ENCODE data around the gene FBLIM1. TPM values are rescaled to one million over a fixed set of nuclear protein-coding genes. Genes with fewer than 3 reads are reported as not detected.

The FBLIM1 gene
- total RNA-seq, 4 donors from 2014 or later = 140 to 411 (median 311) TPM

DNA sequence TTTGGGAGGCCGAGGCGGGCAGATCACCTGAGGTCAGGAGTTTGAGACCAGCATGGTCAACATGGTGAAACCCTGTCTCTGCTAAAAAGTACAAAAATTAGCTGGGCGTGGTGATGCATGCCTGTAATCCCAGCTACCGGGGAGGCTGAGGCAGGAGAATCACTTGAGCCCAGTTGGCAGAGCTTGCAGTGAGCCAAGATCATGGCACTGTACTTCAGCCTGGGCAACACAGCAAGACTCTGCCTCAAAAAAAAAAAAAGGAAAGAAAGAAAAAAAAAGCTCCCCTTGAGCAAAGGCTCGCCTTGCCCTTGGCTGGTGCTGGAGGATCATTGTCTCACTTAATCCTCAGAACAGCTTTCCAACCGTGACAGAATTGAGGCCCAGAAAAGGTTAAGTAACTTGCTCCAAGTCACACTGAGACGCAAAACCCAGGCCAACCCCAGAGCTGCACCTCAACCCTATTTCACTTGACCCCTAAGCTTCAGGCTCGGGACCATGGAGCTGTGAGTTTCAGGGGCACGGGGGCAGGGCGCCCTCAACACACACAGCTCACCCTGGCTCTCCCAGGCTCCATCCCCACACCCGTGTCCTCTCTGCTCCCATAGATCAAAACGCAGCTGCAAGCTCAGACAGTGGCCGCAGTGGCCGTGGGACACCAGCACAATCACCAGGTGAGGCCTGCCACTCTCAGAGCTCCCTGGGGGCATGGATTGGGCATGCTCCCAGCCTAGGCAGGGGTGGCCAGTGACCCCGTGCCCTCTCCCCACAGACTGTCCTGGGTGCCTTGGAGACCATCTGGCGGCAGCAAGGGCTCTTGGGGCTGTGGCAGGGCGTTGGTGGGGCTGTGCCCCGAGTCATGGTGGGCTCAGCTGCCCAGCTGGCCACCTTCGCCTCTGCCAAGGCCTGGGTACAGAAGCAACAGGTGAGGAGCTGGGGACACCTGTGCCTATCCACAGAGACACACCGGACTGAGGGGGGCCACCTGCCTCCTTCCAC lies 21.0 kb upstream of the FBLIM1 start:
- peaks cover 16 to 58% (median 53%) of the 10 kb centered on the region in 4 donors for H3K4me1 ChIP-seq
- H3K27me3 ChIP-seq = no peaks in the 10 kb centered on the region
- H3K9me3 ChIP-seq = no peaks in the 10 kb centered on the region
- WGBS, 2 donors (ENCODE audit: low coverage in 1 of 2) = 53 to 78% methylated on average over 8 to 20 of the region's 20 CpGs
- DNase-seq = no peak
- in situ Hi-C loops (cut with MboI; ENCODE audit: low pct_ligation_motif_present in 1 of 4, low pct_unique_long_range_greater_than_20kb in 1 of 4, low sequenced_read_pairs in 3 of 4) (no loop called here), intact Hi-C loops (cut with DNase I; ENCODE audit: low total_unique reads) (no loop called here)
- H3K36me3 ChIP-seq = peaks cover 0 to 8% (median 3%) of the 10 kb centered on the region in 4 donors
- H3K4me3 ChIP-seq = peak overlapping the region in 1 of 4 donors; percentile 8
- peak overlapping the region; percentile 86 to 96 (median 92) for H3K27ac ChIP-seq
- TF ChIP-seq, protein P1, sequence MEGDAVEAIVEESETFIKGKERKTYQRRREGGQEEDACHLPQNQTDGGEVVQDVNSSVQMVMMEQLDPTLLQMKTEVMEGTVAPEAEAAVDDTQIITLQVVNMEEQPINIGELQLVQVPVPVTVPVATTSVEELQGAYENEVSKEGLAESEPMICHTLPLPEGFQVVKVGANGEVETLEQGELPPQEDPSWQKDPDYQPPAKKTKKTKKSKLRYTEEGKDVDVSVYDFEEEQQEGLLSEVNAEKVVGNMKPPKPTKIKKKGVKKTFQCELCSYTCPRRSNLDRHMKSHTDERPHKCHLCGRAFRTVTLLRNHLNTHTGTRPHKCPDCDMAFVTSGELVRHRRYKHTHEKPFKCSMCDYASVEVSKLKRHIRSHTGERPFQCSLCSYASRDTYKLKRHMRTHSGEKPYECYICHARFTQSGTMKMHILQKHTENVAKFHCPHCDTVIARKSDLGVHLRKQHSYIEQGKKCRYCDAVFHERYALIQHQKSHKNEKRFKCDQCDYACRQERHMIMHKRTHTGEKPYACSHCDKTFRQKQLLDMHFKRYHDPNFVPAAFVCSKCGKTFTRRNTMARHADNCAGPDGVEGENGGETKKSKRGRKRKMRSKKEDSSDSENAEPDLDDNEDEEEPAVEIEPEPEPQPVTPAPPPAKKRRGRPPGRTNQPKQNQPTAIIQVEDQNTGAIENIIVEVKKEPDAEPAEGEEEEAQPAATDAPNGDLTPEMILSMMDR (IDR thresholded peaks at IDR 0.05) = no peak
- TF ChIP-seq POLR2A (IDR thresholded peaks at IDR 0.05) (no peak), POLR2AphosphoS5 (IDR thresholded peaks at IDR 0.05) (no peak), EP300 (IDR thresholded peaks at IDR 0.05; ENCODE audit: low read depth) (no peak)

DNA sequence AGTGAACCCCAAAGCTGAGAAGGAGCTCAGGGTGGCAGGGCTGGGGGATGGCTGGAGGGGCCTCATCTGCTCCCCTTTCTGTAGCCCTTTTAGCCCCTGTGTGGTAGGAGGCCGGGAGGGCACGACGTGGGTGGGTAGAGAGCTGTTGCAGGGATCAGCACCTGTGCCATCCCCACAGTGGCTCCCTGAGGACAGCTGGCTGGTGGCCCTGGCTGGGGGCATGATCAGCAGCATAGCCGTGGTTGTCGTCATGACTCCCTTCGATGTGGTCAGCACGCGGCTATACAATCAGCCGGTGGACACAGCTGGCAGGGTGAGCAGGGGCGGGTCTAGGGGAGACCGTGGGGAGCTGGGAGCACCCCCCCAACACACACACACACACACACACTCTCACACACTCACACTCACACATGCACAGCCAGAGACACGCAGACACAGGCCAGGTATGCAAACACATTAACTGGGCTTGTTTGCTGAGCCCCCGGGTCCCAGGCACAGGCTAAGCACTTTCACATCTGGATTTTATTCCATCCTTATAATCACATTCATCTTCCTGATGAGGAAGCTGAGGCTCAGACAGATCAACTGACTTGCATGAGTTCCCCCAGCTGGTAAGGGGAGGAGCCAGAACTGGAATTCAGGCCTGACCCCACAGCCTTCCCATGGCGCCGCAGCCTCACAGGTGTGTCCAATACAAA lies 20.0 kb upstream of the FBLIM1 start:
- TF ChIP-seq POLR2A (IDR thresholded peaks at IDR 0.05) (no peak), POLR2AphosphoS5 (IDR thresholded peaks at IDR 0.05) (no peak)

DNA sequence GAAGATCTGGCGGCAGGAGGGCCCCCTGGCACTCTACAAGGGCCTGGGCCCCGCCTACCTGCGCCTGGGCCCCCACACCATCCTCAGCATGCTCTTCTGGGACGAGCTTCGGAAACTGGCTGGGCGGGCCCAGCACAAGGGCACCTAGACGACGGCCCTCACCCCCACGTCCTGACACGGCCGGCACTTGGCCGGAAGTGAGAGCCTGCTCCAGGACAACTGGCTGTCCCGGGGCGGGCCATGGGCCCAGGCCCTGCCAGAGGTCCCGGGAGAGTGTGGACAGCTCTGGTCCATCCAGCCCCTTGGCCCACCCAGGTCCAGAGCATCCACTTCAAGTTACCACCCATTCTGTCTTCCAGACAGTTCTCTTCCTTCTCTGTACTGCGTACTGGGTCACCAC lies 19.3 kb upstream of the FBLIM1 start:
- TF ChIP-seq EP300 (IDR thresholded peaks at IDR 0.05; ENCODE audit: low read depth) (no peak), POLR2A (IDR thresholded peaks at IDR 0.05) (no peak), POLR2AphosphoS5 (IDR thresholded peaks at IDR 0.05) (no peak)
- TF ChIP-seq, protein P1 (IDR thresholded peaks at IDR 0.05) = no peak
- WGBS, 2 donors (ENCODE audit: low coverage in 1 of 2) = 92% methylated on average over 15 of the region's 16 CpGs; no CpG with 5 or more reads in 1 of the 2 donors
- Histone ChIP-seq H3K4me3 (no peak overlapping the region), H3K9me3 (no peaks in the 10 kb centered on the region), H3K27ac (no peak overlapping the region), H3K4me1 (peaks cover 16 to 59% (median 54%) of the 10 kb centered on the region in 4 donors), H3K36me3 (peaks cover 0 to 2% (median 0%) of the 10 kb centered on the region in 4 donors), H3K27me3 (no peaks in the 10 kb centered on the region)
- intact Hi-C loops (cut with DNase I; ENCODE audit: low total_unique reads) (no loop called here), in situ Hi-C loops (cut with MboI; ENCODE audit: low pct_ligation_motif_present in 1 of 4, low pct_unique_long_range_greater_than_20kb in 1 of 4, low sequenced_read_pairs in 3 of 4) (no loop called here)
- DNase-seq = no peak

More for the DNA sequence above, 20.0 kb upstream of the FBLIM1 start:
- H3K27me3 ChIP-seq = no peaks in the 10 kb centered on the region
- no peaks in the 10 kb centered on the region for H3K9me3 ChIP-seq
- H3K4me1 ChIP-seq = peaks cover 16 to 59% (median 54%) of the 10 kb centered on the region in 4 donors
- H3K27ac ChIP-seq = no peak overlapping the region
- in situ Hi-C loops (cut with MboI; ENCODE audit: low pct_ligation_motif_present in 1 of 4, low pct_unique_long_range_greater_than_20kb in 1 of 4, low sequenced_read_pairs in 3 of 4) (no loop called here), intact Hi-C loops (cut with DNase I; ENCODE audit: low total_unique reads) (no loop called here)
- no peak for DNase-seq
- peaks cover 0 to 8% (median 2%) of the 10 kb centered on the region in 4 donors for H3K36me3 ChIP-seq
- WGBS, 2 donors (ENCODE audit: low coverage in 1 of 2) = 60 to 76% methylated on average over 1 to 12 of the region's 15 CpGs
- no peak overlapping the region for H3K4me3 ChIP-seq

DNA sequence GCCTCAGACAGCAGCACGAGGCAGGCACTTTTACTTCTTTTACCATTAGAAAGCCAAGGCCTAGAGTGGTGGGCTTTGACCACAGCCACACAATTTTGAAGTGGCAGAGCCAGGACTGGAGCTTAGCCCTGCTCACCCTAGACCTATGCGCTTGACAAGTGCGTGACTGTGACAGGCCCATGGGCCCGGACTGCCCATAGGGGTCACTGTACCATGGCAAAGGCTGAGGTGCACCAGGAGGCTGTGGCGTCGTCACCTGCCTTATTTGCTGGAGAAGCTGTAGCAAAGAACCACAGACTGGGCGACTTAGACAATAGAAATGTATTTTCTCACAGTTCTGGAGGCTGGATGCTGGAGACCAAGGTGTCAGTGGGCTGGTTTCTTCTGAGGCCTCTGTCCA lies 18.9 kb upstream of the FBLIM1 start:
- intact Hi-C loops (cut with DNase I; ENCODE audit: low total_unique reads) = loop anchor here (10.0 kb wide), 1 partner anchor 145 kb away; no protein-coding TSS in a partner anchor

More for the DNA sequence above, 18.9 kb upstream of the FBLIM1 start:
- no peak for DNase-seq
- Histone ChIP-seq H3K36me3 (no peaks in the 10 kb centered on the region), H3K27ac (no peak overlapping the region), H3K4me3 (no peak overlapping the region), H3K9me3 (no peaks in the 10 kb centered on the region), H3K4me1 (peaks cover 16 to 58% (median 53%) of the 10 kb centered on the region in 4 donors), H3K27me3 (no peaks in the 10 kb centered on the region)
- TF ChIP-seq POLR2A (IDR thresholded peaks at IDR 0.05) (no peak), EP300 (IDR thresholded peaks at IDR 0.05; ENCODE audit: low read depth) (no peak), POLR2AphosphoS5 (IDR thresholded peaks at IDR 0.05) (no peak)
- TF ChIP-seq, protein P1 (IDR thresholded peaks at IDR 0.05) = no peak
- 83 to 87% methylated on average over 1 to 7 of the region's 7 CpGs for whole genome bisulfite sequencing, 2 donors (ENCODE audit: low coverage in 1 of 2)
- in situ Hi-C loops (cut with MboI; ENCODE audit: low pct_ligation_motif_present in 1 of 4, low pct_unique_long_range_greater_than_20kb in 1 of 4, low sequenced_read_pairs in 3 of 4) = no loop called here
